ENCODE data around the gene MED12L.

Gene MED12L

DNA sequence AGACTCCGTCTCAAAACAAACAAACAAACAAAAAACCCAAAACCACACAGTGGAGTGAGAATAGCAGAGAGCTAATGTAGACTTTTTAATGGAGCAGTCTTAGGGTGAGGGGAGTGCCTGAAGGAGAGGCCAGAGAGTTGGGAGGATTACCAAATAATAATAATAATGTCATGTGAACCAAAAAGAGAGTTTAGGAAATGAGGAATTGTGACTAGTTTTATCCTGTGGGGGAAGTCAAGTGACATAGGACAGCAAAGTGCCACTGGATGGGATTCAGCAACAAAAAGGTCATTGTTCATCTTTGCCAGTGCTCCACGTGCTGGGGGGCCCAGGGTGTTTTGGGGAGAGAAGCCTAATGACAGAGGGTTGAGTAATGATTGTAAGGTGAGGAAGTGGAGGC lies 218.3 kb downstream of the MED12L start:
- H3K4me3 ChIP-seq (replicated peaks; ENCODE audit: insufficient read depth, low read length) = no peak overlapping the region
- H3K27me3 ChIP-seq (ENCODE audit: insufficient read depth, poor library complexity, severe bottlenecking) = no peaks in the 10 kb centered on the region
- TF ChIP-seq, protein P1, sequence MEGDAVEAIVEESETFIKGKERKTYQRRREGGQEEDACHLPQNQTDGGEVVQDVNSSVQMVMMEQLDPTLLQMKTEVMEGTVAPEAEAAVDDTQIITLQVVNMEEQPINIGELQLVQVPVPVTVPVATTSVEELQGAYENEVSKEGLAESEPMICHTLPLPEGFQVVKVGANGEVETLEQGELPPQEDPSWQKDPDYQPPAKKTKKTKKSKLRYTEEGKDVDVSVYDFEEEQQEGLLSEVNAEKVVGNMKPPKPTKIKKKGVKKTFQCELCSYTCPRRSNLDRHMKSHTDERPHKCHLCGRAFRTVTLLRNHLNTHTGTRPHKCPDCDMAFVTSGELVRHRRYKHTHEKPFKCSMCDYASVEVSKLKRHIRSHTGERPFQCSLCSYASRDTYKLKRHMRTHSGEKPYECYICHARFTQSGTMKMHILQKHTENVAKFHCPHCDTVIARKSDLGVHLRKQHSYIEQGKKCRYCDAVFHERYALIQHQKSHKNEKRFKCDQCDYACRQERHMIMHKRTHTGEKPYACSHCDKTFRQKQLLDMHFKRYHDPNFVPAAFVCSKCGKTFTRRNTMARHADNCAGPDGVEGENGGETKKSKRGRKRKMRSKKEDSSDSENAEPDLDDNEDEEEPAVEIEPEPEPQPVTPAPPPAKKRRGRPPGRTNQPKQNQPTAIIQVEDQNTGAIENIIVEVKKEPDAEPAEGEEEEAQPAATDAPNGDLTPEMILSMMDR (IDR thresholded peaks at IDR 0.05; ENCODE audit: insufficient read depth, low read length) = no peak
- no peak for TF ChIP-seq GABPA (IDR thresholded peaks at IDR 0.05; ENCODE audit: low read depth)
- no peak for TF ChIP-seq POLR2AphosphoS5 (IDR thresholded peaks at IDR 0.05; ENCODE audit: low read depth)
- DNase-seq (ENCODE audit: low read depth in 1 of 2, low spot score in 1 of 2) = no peak
- no peak overlapping the region for H3K27ac ChIP-seq (replicated peaks)

DNA sequence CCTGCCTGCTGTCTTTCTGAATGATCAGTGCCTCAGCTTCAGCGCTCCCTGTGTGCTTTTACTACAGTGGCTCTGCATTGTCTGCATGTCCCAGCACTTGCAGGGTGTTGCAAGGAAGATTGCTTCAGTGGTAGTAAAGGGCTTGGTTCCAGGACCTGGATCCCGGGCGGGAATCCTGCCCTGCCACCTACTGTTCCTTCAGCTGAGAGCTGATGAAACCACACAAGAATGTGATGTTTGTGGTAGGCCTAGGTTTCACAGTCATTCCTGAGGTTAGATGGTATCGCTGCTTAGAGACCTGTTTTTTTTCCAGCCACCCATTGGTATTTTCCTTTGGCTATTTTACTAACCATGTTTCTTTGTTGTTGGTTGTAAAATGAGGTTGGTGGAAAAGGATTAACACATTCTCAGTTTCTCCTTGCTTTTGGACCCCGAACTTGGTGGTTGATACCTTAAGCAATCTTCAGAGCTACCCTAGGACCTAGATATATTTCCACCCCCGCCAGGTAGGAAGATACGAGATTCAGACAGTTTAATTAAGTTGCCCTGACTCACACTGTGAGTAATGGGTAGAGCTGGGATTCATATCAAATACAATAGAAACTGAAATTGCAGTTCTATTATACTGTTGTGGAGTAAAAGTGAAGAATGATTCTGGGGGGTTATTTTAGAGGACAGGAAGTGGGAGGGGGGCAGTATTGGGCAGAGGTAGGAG lies 219.8 kb downstream of the MED12L start:
- TF ChIP-seq, protein P1 (IDR thresholded peaks at IDR 0.05; ENCODE audit: insufficient read depth, low read length) = no peak
- TF ChIP-seq GABPA (IDR thresholded peaks at IDR 0.05; ENCODE audit: low read depth) (no peak), POLR2AphosphoS5 (IDR thresholded peaks at IDR 0.05; ENCODE audit: low read depth) (no peak), SPI1 (IDR thresholded peaks at IDR 0.05; ENCODE audit: borderline replicate concordance, low read depth) (no peak)
- H3K4me3 ChIP-seq (replicated peaks; ENCODE audit: insufficient read depth, low read length) = no peak overlapping the region
- no peaks in the 10 kb centered on the region for H3K27me3 ChIP-seq (ENCODE audit: insufficient read depth, poor library complexity, severe bottlenecking)
- H3K27ac ChIP-seq (replicated peaks) = no peak overlapping the region
- no peak for DNase-seq (ENCODE audit: low read depth in 1 of 2, low spot score in 1 of 2)

DNA sequence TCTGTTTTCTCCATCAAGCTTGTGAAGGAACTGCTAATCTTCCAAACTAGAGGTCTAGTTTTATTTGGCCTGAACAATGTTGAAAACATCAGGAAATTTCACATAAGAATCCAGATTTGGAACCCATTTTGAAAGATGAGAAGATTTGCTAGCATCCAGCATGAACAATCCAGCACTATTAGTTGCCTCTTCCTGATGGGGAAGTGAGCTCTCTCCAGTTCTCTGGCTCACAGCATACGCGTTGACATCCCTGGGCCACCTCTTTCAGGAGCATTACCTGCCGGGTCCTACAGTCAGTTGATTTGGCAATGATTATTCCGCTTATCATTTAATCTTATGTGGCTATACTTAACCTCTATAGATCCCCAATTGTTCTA lies 220.3 kb downstream of the MED12L start:
- H3K4me3 ChIP-seq (replicated peaks; ENCODE audit: insufficient read depth, low read length) = no peak overlapping the region

DNA sequence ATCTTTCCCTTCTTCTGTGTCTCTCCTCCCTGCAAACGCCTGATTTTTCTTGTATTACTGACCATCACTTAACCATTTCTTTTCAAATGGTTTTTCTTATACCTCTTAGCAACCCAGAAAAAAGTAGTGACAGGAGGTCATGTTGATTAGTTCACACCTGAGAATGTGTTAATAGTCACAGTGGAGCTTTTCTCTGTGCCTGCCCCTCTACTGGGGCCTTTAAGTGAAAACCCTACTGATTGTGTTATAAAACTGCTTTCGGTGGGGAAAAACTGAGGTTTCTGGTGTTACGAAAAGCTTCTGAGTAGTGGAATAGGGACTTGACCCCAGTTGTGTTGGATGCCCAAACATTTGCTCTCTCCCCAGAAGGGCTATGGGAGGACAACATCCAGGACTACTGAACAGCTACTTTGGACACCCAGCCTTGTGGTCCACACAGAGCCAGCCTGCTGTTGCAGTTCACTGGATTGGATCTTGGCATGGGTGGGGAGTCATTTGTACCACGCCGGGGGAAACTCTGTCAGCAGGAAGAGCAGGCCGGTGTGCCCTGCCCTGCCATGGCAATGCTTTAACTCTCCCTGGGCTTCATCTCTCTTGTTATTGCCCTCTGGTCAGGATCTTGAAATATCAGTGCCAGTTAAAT lies 220.8 kb downstream of the MED12L start:
- Histone ChIP-seq H3K27me3 (ENCODE audit: insufficient read depth, poor library complexity, severe bottlenecking) (no peaks in the 10 kb centered on the region), H3K4me3 (replicated peaks; ENCODE audit: insufficient read depth, low read length) (no peak overlapping the region), H3K27ac (replicated peaks) (no peak overlapping the region)
- TF ChIP-seq POLR2AphosphoS5 (IDR thresholded peaks at IDR 0.05; ENCODE audit: low read depth) (no peak), SPI1 (IDR thresholded peaks at IDR 0.05; ENCODE audit: borderline replicate concordance, low read depth) (no peak), GABPA (IDR thresholded peaks at IDR 0.05; ENCODE audit: low read depth) (no peak)
- TF ChIP-seq, protein P1 (IDR thresholded peaks at IDR 0.05; ENCODE audit: insufficient read depth, low read length) = no peak
- TF ChIP-seq, protein P2, sequence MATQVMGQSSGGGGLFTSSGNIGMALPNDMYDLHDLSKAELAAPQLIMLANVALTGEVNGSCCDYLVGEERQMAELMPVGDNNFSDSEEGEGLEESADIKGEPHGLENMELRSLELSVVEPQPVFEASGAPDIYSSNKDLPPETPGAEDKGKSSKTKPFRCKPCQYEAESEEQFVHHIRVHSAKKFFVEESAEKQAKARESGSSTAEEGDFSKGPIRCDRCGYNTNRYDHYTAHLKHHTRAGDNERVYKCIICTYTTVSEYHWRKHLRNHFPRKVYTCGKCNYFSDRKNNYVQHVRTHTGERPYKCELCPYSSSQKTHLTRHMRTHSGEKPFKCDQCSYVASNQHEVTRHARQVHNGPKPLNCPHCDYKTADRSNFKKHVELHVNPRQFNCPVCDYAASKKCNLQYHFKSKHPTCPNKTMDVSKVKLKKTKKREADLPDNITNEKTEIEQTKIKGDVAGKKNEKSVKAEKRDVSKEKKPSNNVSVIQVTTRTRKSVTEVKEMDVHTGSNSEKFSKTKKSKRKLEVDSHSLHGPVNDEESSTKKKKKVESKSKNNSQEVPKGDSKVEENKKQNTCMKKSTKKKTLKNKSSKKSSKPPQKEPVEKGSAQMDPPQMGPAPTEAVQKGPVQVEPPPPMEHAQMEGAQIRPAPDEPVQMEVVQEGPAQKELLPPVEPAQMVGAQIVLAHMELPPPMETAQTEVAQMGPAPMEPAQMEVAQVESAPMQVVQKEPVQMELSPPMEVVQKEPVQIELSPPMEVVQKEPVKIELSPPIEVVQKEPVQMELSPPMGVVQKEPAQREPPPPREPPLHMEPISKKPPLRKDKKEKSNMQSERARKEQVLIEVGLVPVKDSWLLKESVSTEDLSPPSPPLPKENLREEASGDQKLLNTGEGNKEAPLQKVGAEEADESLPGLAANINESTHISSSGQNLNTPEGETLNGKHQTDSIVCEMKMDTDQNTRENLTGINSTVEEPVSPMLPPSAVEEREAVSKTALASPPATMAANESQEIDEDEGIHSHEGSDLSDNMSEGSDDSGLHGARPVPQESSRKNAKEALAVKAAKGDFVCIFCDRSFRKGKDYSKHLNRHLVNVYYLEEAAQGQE (IDR thresholded peaks at IDR 0.05; ENCODE audit: insufficient replicate concordance, low read depth) = no peak
- DNase-seq (ENCODE audit: low read depth in 1 of 2, low spot score in 1 of 2) = no peak

More for the DNA sequence above, 220.3 kb downstream of the MED12L start:
- no peak for DNase-seq (ENCODE audit: low read depth in 1 of 2, low spot score in 1 of 2)
- TF ChIP-seq, protein P2 (IDR thresholded peaks at IDR 0.05; ENCODE audit: insufficient replicate concordance, low read depth) = no peak
- no peak for TF ChIP-seq POLR2AphosphoS5 (IDR thresholded peaks at IDR 0.05; ENCODE audit: low read depth)
- TF ChIP-seq, protein P1 (IDR thresholded peaks at IDR 0.05; ENCODE audit: insufficient read depth, low read length) = no peak
- TF ChIP-seq GABPA (IDR thresholded peaks at IDR 0.05; ENCODE audit: low read depth) = no peak
- TF ChIP-seq SPI1 (IDR thresholded peaks at IDR 0.05; ENCODE audit: borderline replicate concordance, low read depth) = no peak
- Histone ChIP-seq H3K27me3 (ENCODE audit: insufficient read depth, poor library complexity, severe bottlenecking) (no peaks in the 10 kb centered on the region), H3K27ac (replicated peaks) (no peak overlapping the region)
